ENCODE data around the gene C1orf226.
A peak's percentile ranks its signal among the peaks of the same experiment; 100 is the strongest.
"Not testable (repeated sequence)": the region's sequence is repeated elsewhere in the genome, so short reads cannot be mapped to it uniquely, and the experiment has no call there.

Gene C1orf226

DNA sequence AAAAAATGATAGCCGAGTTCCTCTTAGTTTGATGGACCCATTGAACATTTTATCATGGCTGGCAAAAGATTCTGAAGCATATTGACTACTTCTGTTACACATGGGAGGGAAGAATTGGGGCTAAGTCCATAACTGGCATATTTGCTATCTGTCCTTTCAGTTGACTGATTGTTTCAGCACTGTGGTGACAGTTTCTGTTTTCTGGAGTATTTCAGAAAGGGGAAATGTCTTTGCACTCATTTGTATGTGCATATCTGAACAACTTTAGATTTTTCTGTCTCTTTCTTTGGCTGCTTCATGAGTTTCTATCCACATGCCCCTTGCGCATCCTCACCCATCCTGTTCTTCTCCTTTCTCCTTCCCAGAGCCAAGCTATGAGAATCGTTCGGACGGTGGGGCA lies 38.1 kb upstream of the C1orf226 start:
- no peak overlapping the region for H3K4me3 ChIP-seq (ENCODE audit: low read depth in 1 of 2, low read length in 1 of 2)
- H3K27ac ChIP-seq: peak overlapping the region; percentile 47
- TF ChIP-seq, protein P1, sequence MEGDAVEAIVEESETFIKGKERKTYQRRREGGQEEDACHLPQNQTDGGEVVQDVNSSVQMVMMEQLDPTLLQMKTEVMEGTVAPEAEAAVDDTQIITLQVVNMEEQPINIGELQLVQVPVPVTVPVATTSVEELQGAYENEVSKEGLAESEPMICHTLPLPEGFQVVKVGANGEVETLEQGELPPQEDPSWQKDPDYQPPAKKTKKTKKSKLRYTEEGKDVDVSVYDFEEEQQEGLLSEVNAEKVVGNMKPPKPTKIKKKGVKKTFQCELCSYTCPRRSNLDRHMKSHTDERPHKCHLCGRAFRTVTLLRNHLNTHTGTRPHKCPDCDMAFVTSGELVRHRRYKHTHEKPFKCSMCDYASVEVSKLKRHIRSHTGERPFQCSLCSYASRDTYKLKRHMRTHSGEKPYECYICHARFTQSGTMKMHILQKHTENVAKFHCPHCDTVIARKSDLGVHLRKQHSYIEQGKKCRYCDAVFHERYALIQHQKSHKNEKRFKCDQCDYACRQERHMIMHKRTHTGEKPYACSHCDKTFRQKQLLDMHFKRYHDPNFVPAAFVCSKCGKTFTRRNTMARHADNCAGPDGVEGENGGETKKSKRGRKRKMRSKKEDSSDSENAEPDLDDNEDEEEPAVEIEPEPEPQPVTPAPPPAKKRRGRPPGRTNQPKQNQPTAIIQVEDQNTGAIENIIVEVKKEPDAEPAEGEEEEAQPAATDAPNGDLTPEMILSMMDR (IDR thresholded peaks at IDR 0.05): no peak
- no peaks in the 10 kb centered on the region for H3K36me3 ChIP-seq
- H3K4me1 ChIP-seq (ENCODE audit: control insufficient read depth in 1 of 2, insufficient read depth in 1 of 2, low read depth in 1 of 2, low read length in 1 of 2): peaks cover 14 to 15% of the 10 kb centered on the region in 2 experiments
- no peaks in the 10 kb centered on the region for H3K9me3 ChIP-seq
- no peaks in the 10 kb centered on the region for H3K27me3 ChIP-seq

DNA sequence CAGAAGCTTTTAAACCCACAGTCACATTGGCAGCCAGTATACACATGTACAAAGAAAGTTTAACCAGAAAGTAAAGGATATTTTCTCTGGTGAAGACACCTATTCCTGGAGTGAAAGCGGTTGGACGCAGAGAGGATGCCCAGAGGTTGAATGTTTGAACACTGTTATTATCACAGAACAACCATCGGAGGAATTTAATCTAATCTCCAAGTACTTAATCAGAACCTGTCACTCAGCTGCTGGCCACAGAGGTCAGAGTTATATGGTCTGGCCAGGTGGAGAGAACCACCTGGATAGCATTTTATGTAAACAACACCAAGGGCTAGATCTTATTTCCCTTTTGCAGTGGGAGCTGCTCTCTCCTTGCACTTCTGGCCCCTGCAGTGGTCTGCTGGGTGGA lies 34.2 kb upstream of the C1orf226 start:
- Histone ChIP-seq H3K27me3 (no peaks in the 10 kb centered on the region), H3K9me3 (no peaks in the 10 kb centered on the region), H3K4me3 (ENCODE audit: low read depth in 1 of 2, low read length in 1 of 2) (no peak overlapping the region), H3K4me1 (ENCODE audit: control insufficient read depth in 1 of 2, insufficient read depth in 1 of 2, low read depth in 1 of 2, low read length in 1 of 2) (peaks cover 14 to 24% of the 10 kb centered on the region in 2 experiments), H3K36me3 (no peaks in the 10 kb centered on the region), H3K27ac (no peak overlapping the region)
- TF ChIP-seq, protein P1 (IDR thresholded peaks at IDR 0.05): no peak

DNA sequence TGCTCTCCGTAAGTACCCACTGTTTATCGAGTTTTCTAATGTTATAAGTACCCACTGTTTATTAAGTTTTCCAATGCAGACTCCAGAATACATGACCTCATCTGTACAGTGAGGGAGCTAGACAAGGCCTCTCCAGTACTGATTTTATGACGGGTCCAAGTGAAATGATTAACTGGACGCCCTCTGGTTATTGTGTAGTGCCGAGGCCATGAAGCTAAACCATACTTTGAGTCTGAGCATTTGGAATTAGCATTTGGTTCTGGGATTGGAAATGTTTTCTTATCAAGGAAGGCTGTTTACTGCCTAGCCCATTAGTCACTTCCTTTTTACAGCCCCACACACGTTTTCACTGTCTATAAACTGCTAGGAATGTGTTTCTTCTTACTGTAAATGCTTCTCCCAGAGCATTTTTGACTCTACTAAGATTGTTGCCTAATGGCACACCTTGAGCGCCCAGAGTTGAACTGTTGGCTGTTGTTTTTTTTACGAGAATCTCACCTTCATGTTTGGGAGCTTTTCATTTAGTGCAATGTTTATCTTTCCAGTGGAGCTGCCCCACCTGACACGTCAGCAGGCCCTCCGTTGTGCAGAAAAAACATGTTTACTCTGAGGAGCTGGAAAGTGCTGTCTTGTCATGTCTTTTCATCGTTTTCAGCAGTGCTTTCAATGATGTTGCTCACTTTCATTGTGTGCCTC lies 31.7 kb upstream of the C1orf226 start:
- H3K4me1 ChIP-seq (ENCODE audit: control insufficient read depth in 1 of 2, insufficient read depth in 1 of 2, low read depth in 1 of 2, low read length in 1 of 2): peaks cover 2 to 10% of the 10 kb centered on the region in 2 experiments
- H3K9me3 ChIP-seq: no peaks in the 10 kb centered on the region
- no peaks in the 10 kb centered on the region for H3K27me3 ChIP-seq
- no peak overlapping the region for H3K4me3 ChIP-seq (ENCODE audit: low read depth in 1 of 2, low read length in 1 of 2)
- TF ChIP-seq, protein P1 (IDR thresholded peaks at IDR 0.05): no peak
- no peak overlapping the region for H3K27ac ChIP-seq
- no peaks in the 10 kb centered on the region for H3K36me3 ChIP-seq

DNA sequence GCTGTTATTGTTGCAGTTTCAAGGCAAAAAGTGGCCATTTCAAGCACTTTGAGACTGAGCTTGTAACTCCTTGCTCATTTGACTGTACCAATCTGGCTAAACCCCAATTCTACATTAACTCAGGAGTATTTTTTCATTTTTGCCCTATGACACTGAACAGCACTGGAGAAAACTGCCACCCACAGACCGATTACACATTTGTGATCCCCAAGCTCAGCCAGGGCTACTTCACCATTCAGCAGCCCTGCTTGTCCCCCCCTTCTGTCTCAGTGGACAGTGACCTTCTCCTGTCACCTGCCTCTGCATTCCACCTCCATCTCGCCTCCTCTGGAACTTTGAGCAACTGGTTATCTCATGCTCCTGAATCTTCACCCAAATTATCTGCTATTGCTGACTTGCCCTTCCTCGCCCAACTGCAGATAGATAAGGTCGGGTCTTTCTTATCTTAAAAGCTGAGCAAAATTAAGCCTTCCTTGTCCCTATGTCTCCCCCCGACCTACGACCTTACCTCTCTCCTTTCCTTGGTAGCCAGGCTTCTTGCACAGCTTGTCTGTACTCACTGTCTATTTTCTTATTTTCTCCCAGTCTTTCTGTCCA lies 30.2 kb upstream of the C1orf226 start:
- H3K27me3 ChIP-seq: no peaks in the 10 kb centered on the region

DNA sequence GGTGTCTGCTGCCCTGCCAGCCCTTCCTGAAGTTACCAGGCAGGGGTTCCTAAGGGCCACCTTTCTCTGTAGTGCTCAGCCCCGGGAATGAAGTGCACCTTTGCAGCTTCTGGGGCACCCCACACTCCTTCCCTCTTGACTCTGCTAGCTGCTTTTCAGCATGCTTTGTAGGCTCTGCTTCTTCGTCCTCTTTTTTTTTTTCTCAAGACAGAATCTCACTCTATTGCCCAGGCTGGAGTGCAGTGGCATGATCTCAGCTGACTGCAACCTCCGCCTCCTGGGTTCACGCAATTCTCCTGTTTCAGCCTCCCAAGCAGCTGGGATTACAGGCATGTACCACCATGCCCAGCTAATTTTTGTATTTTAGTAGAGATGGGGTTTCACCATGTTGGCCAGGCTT lies 29.7 kb upstream of the C1orf226 start:
- not testable (repeated sequence) for H3K27me3 ChIP-seq; H3K4me3 ChIP-seq (ENCODE audit: low read depth in 1 of 2, low read length in 1 of 2); H3K4me1 ChIP-seq (ENCODE audit: control insufficient read depth in 1 of 2, insufficient read depth in 1 of 2, low read depth in 1 of 2, low read length in 1 of 2); H3K27ac ChIP-seq; H3K9me3 ChIP-seq
- peaks cover 19% of the 10 kb centered on the region for H3K36me3 ChIP-seq

More for the DNA sequence above, 30.2 kb upstream of the C1orf226 start:
- Histone ChIP-seq H3K9me3 (no peaks in the 10 kb centered on the region), H3K36me3 (peaks cover 13% of the 10 kb centered on the region), H3K4me3 (ENCODE audit: low read depth in 1 of 2, low read length in 1 of 2) (no peak overlapping the region), H3K4me1 (ENCODE audit: control insufficient read depth in 1 of 2, insufficient read depth in 1 of 2, low read depth in 1 of 2, low read length in 1 of 2) (peaks cover 0 to 8% of the 10 kb centered on the region in 2 experiments), H3K27ac (no peak overlapping the region)
- TF ChIP-seq, protein P1 (IDR thresholded peaks at IDR 0.05): no peak

DNA sequence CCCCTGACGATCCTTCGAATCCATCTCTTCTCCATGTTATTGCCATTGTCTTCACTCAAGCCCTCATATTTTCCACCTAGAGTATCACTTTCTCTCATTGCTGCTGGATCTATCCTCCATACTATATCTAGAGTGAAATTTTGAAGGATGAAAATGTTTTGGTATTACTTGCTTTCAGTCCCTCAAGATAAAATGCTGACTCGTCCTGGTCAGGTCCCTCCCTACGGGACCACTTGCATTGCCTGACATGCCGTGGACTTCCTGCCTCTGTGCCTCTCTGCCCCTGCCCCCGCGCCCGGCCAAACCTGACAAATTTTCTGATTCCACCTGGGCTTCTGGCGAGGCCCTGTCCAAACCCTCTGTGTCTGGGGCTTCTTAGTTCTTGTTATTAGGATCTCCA lies 28.4 kb upstream of the C1orf226 start:
- no peak overlapping the region for H3K4me3 ChIP-seq (ENCODE audit: low read depth in 1 of 2, low read length in 1 of 2)
- H3K27me3 ChIP-seq: no peaks in the 10 kb centered on the region
- TF ChIP-seq, protein P1 (IDR thresholded peaks at IDR 0.05): no peak
- no peak overlapping the region for H3K27ac ChIP-seq
- H3K4me1 ChIP-seq (ENCODE audit: control insufficient read depth in 1 of 2, insufficient read depth in 1 of 2, low read depth in 1 of 2, low read length in 1 of 2): peaks cover 0 to 8% of the 10 kb centered on the region in 2 experiments
- peaks cover 29% of the 10 kb centered on the region for H3K36me3 ChIP-seq
- no peaks in the 10 kb centered on the region for H3K9me3 ChIP-seq
